ENCODE measurements around the gene TGFBR3L. TPM values are rescaled to one million over a fixed set of nuclear protein-coding genes. Genes with fewer than 3 reads are reported as not detected.

TGFBR3L gene
- total and polyA plus RNA-seq, 4 experiments from 2014 or later: 0.93 to 1.00 TPM; not detected in 2

GRCh38 chr19:7912697-7913564, 1.7 kb upstream of the TGFBR3L start:
- Mint-ChIP-seq H3K27me3 (peaks cover 10 to 16% of the 10 kb centered on the region in 2 donors), H3K4me3 (peak overlapping the region in 1 of 8 donors; percentile 42), H3K27ac (peak overlapping the region in 1 of 7 donors; percentile 27), H3K9me3 (peaks cover 0 to 3% (median 0%) of the 10 kb centered on the region in 8 donors), H3K4me1 (peaks cover 5 to 18% (median 12%) of the 10 kb centered on the region in 4 donors), H3K36me3 (peaks cover 19% of the 10 kb centered on the region in 2 donors)
- Histone ChIP-seq H3K9me3 (ENCODE audit: control insufficient read depth in 1 of 2, low read length in 2 of 2) (no peaks in the 10 kb centered on the region), H3K36me3 (ENCODE audit: insufficient read depth, low read length) (peaks cover 7% of the 10 kb centered on the region), H3K4me3 (ENCODE audit: low read length in 2 of 2) (no peak overlapping the region), H3K27ac (ENCODE audit: low read depth, low read length) (no peak overlapping the region), H3K4me1 (ENCODE audit: insufficient read depth, low read length) (peaks cover 19% of the 10 kb centered on the region), H3K27me3 (ENCODE audit: insufficient read depth, low read length) (peaks cover 8% of the 10 kb centered on the region)
- DNase-seq: peak in 1 of 5 donors; percentile 23
- POLR2A ChIA-PET (ENCODE audit: partially characterized antibody): interaction anchor here (0.6 to 1.3 kb wide), 2 partner anchors 9 to 13 kb away, joined by 3 to 4 read pairs; partner anchors contain the start of gene MAP2K7
- CTCF ChIA-PET (ENCODE audit: partially characterized antibody): interaction anchor here (1.3 kb wide), 1 partner anchor 11 kb away, joined by 3 read pairs; no protein-coding TSS in a partner anchor
- intact Hi-C loops (cut with micrococcal nuclease): no loop called here

- peaks cover 7% of the 10 kb centered on the region for H3K36me3 ChIP-seq (ENCODE audit: insufficient read depth, low read length)
- POLR2A ChIA-PET (ENCODE audit: partially characterized antibody): interaction anchor here (1.3 kb wide), 1 partner anchor 10 kb away, joined by 4 read pairs; the partner anchor contains the start of gene MAP2K7
Observed at GRCh38 chr19:7913652-7914051, 978 bp upstream of the TGFBR3L start.

GRCh38 chr19:7914099-7914498, 531 bp upstream of the TGFBR3L start:
- DNase-seq: peak in 1 of 5 donors; percentile 36
- Histone ChIP-seq H3K4me1 (ENCODE audit: insufficient read depth, low read length) (peaks cover 29% of the 10 kb centered on the region), H3K9me3 (ENCODE audit: control insufficient read depth in 1 of 2, low read length in 2 of 2) (no peaks in the 10 kb centered on the region), H3K27ac (ENCODE audit: low read depth, low read length) (no peak overlapping the region), H3K27me3 (ENCODE audit: insufficient read depth, low read length) (peaks cover 13% of the 10 kb centered on the region), H3K4me3 (ENCODE audit: low read length in 2 of 2) (no peak overlapping the region), H3K36me3 (ENCODE audit: insufficient read depth, low read length) (peaks cover 7% of the 10 kb centered on the region)
- peak overlapping the region in 1 of 7 donors; percentile 21 for H3K27ac Mint-ChIP-seq
- ChIA-PET CTCF (ENCODE audit: partially characterized antibody) (no interaction called here), POLR2A (ENCODE audit: partially characterized antibody) (interaction anchor here (2.4 kb wide), 1 partner anchor 10 kb away, joined by 12 read pairs; the partner anchor contains the start of gene MAP2K7)
- peak overlapping the region in 1 of 8 donors; percentile 57 for H3K4me3 Mint-ChIP-seq
- peaks cover 0 to 3% (median 0%) of the 10 kb centered on the region in 8 donors for H3K9me3 Mint-ChIP-seq
- peaks cover 19% of the 10 kb centered on the region in 2 donors for H3K36me3 Mint-ChIP-seq
- intact Hi-C loops (cut with micrococcal nuclease): no loop called here
- peaks cover 5 to 26% (median 17%) of the 10 kb centered on the region in 4 donors for H3K4me1 Mint-ChIP-seq
- peaks cover 14 to 20% of the 10 kb centered on the region in 2 donors for H3K27me3 Mint-ChIP-seq

More at GRCh38 chr19:7913652-7914051, 978 bp upstream of the TGFBR3L start:
- Histone ChIP-seq H3K4me3 (ENCODE audit: low read length in 2 of 2) (no peak overlapping the region), H3K27ac (ENCODE audit: low read depth, low read length) (no peak overlapping the region), H3K9me3 (ENCODE audit: control insufficient read depth in 1 of 2, low read length in 2 of 2) (no peaks in the 10 kb centered on the region), H3K27me3 (ENCODE audit: insufficient read depth, low read length) (peaks cover 11% of the 10 kb centered on the region), H3K4me1 (ENCODE audit: insufficient read depth, low read length) (peaks cover 26% of the 10 kb centered on the region)
- intact Hi-C loops (cut with micrococcal nuclease): no loop called here
- CTCF ChIA-PET (ENCODE audit: partially characterized antibody): no interaction called here
- no peak overlapping the region for H3K4me3 Mint-ChIP-seq
- H3K36me3 Mint-ChIP-seq: peaks cover 19% of the 10 kb centered on the region in 2 donors
- peaks cover 0 to 3% (median 0%) of the 10 kb centered on the region in 8 donors for H3K9me3 Mint-ChIP-seq
- H3K27ac Mint-ChIP-seq: no peak overlapping the region
- peaks cover 5 to 25% (median 16%) of the 10 kb centered on the region in 4 donors for H3K4me1 Mint-ChIP-seq
- no peak for DNase-seq
- peaks cover 14 to 20% of the 10 kb centered on the region in 2 donors for H3K27me3 Mint-ChIP-seq

GRCh38 chr19:7915250-7916102, 846 bp downstream of the TGFBR3L start:
- CTCF ChIA-PET (ENCODE audit: partially characterized antibody): no interaction called here
- intact Hi-C loops (cut with micrococcal nuclease): no loop called here
- H3K9me3 ChIP-seq (ENCODE audit: control insufficient read depth in 1 of 2, low read length in 2 of 2): no peaks in the 10 kb centered on the region
- DNase-seq: peak in 2 of 5 donors; percentile 16 to 31
- peaks cover under 1% of the 10 kb centered on the region for H3K36me3 ChIP-seq (ENCODE audit: insufficient read depth, low read length)
- POLR2A ChIA-PET (ENCODE audit: partially characterized antibody): interaction anchor here (1.3 to 5.3 kb wide), 5 partner anchors 7 to 90 kb away, joined by 6 to 21 read pairs (median 12); partner anchors contain the start of genes ELAVL1, MAP2K7 and TIMM44
- Mint-ChIP-seq H3K27ac (peak overlapping the region in 1 of 7 donors; percentile 57), H3K36me3 (peaks cover 18 to 21% of the 10 kb centered on the region in 2 donors), H3K9me3 (peaks cover 0 to 3% (median 0%) of the 10 kb centered on the region in 8 donors), H3K27me3 (peaks cover 16 to 27% of the 10 kb centered on the region in 2 donors), H3K4me1 (peaks cover 12 to 36% (median 25%) of the 10 kb centered on the region in 4 donors), H3K4me3 (peak overlapping the region; percentile 35 to 72 (median 66))
- H3K4me3 ChIP-seq (ENCODE audit: low read length in 2 of 2): no peak overlapping the region
- peaks cover 13% of the 10 kb centered on the region for H3K27me3 ChIP-seq (ENCODE audit: insufficient read depth, low read length)
- H3K4me1 ChIP-seq (ENCODE audit: insufficient read depth, low read length): peaks cover 38% of the 10 kb centered on the region
- no peak overlapping the region for H3K27ac ChIP-seq (ENCODE audit: low read depth, low read length)

GRCh38 chr19:7916103-7916954, 1.7 kb downstream of the TGFBR3L start:
- POLR2A ChIA-PET (ENCODE audit: partially characterized antibody): interaction anchor here (1.3 to 5.6 kb wide), 8 partner anchors 8 to 89 kb away, joined by 5 to 82 read pairs (median 10); partner anchors contain the start of genes ELAVL1, MAP2K7 and TIMM44
- H3K27ac ChIP-seq (ENCODE audit: low read depth, low read length): no peak overlapping the region
- H3K36me3 ChIP-seq (ENCODE audit: insufficient read depth, low read length): no peaks in the 10 kb centered on the region
- H3K9me3 ChIP-seq (ENCODE audit: control insufficient read depth in 1 of 2, low read length in 2 of 2): no peaks in the 10 kb centered on the region
- peaks cover 42% of the 10 kb centered on the region for H3K4me1 ChIP-seq (ENCODE audit: insufficient read depth, low read length)
- peak; percentile 51 to 69 (median 58) for DNase-seq
- peak overlapping the region in 1 of 2 donors; percentile 36 for H3K4me3 ChIP-seq (ENCODE audit: low read length in 2 of 2)
- CTCF ChIA-PET (ENCODE audit: partially characterized antibody): interaction anchor here (1.4 to 7.3 kb wide), 2 partner anchors 8 to 26 kb away, joined by 5 to 66 read pairs; partner anchors contain the start of gene TIMM44
- intact Hi-C loops (cut with micrococcal nuclease): no loop called here
- peaks cover 14 to 43% (median 29%) of the 10 kb centered on the region in 4 donors for H3K4me1 Mint-ChIP-seq
- peak overlapping the region in 1 of 7 donors; percentile 65 for H3K27ac Mint-ChIP-seq
- peaks cover 13% of the 10 kb centered on the region for H3K27me3 ChIP-seq (ENCODE audit: insufficient read depth, low read length)
- H3K4me3 Mint-ChIP-seq: peak overlapping the region; percentile 43 to 89 (median 60)
- H3K9me3 Mint-ChIP-seq: peaks cover 0 to 4% (median 0%) of the 10 kb centered on the region in 8 donors
- peaks cover 12 to 15% of the 10 kb centered on the region in 2 donors for H3K36me3 Mint-ChIP-seq
- peaks cover 16 to 27% of the 10 kb centered on the region in 2 donors for H3K27me3 Mint-ChIP-seq

- H3K4me1 ChIP-seq (ENCODE audit: insufficient read depth, low read length): peaks cover 48% of the 10 kb centered on the region
- H3K9me3 ChIP-seq (ENCODE audit: control insufficient read depth in 1 of 2, low read length in 2 of 2): no peaks in the 10 kb centered on the region
- H3K27me3 ChIP-seq (ENCODE audit: insufficient read depth, low read length): peaks cover 13% of the 10 kb centered on the region
- H3K36me3 Mint-ChIP-seq: peaks cover 8 to 10% of the 10 kb centered on the region in 2 donors
- CTCF ChIA-PET (ENCODE audit: partially characterized antibody): interaction anchor here (1.1 to 7.3 kb wide), 3 partner anchors 8 to 26 kb away, joined by 3 to 66 read pairs (median 5); partner anchors contain the start of gene TIMM44
- peak overlapping the region; percentile 7 to 36 for H3K4me3 ChIP-seq (ENCODE audit: low read length in 2 of 2)
- intact Hi-C loops (cut with micrococcal nuclease): no loop called here
- peak in 1 of 5 donors; percentile 19 for DNase-seq
- H3K27ac Mint-ChIP-seq: peak overlapping the region in 4 of 7 donors; percentile 41 to 69 (median 58)
- H3K4me3 Mint-ChIP-seq: peak overlapping the region; percentile 77 to 89 (median 85)
- peaks cover 16 to 27% of the 10 kb centered on the region in 2 donors for H3K27me3 Mint-ChIP-seq
- peaks cover 0 to 4% (median 0%) of the 10 kb centered on the region in 8 donors for H3K9me3 Mint-ChIP-seq
- H3K36me3 ChIP-seq (ENCODE audit: insufficient read depth, low read length): peaks cover 2% of the 10 kb centered on the region
- peaks cover 14 to 47% (median 31%) of the 10 kb centered on the region in 4 donors for H3K4me1 Mint-ChIP-seq
- POLR2A ChIA-PET (ENCODE audit: partially characterized antibody): interaction anchor here (1.7 to 5.6 kb wide), 6 partner anchors 9 to 88 kb away, joined by 5 to 82 read pairs (median 14); partner anchors contain the start of genes ELAVL1, MAP2K7 and TIMM44
- H3K27ac ChIP-seq (ENCODE audit: low read depth, low read length): peak overlapping the region; percentile 19
Observed at GRCh38 chr19:7916955-7917266, 2.3 kb downstream of the TGFBR3L start.

Measured in CD4-positive, alpha-beta memory T cell (primary cell).